NB4 (cell line): Measurements from ENCODE around the gene SCAPER.
"Not testable (repeated sequence)": the region's sequence is repeated elsewhere in the genome, so short reads cannot be mapped to it uniquely, and the experiment has no call there.

Experiments used
- DNase-seq: peaks from one replicate; pipeline ENCODE4 v3.0.0; 2010; ENCODE audit warnings: low read depth
- H3K4me3 ChIP-seq: one replicate; pipeline ENCODE4 v1.5.1; 2011; ENCODE audit warnings: mild to moderate bottlenecking, low read depth, low read length, moderate library complexity
- CTCF ChIP-seq: IDR thresholded peaks from one replicate; pipeline ENCODE4 v1.5.1; 2012; ENCODE audit warnings: low read depth, low read length
- MAX ChIP-seq: IDR thresholded peaks from 2 replicates; pipeline ENCODE4 v1.6.1; 2011; ENCODE audit warnings: low read depth, low read length
- MYC ChIP-seq: IDR thresholded peaks from 2 replicates; pipeline ENCODE4 v1.6.1; 2011; ENCODE audit warnings: low read depth, low read length
- POLR2A ChIP-seq: IDR thresholded peaks from 2 replicates; pipeline ENCODE4 v1.6.1; 2011; ENCODE audit warnings: mild to moderate bottlenecking; ENCODE audit not compliant: insufficient read length; ENCODE audit errors: extremely low read depth

SCAPER gene

GRCh38 chr15:76324066-76324465, 581.1 kb downstream of the SCAPER start:
- no peak for TF ChIP-seq POLR2A
- no peak for TF ChIP-seq MAX
- TF ChIP-seq CTCF = no peak
- no peak for TF ChIP-seq MYC
- DNase-seq = no peak
- H3K4me3 ChIP-seq = no peak overlapping the region

- no peak for DNase-seq
- H3K4me3 ChIP-seq = no peak overlapping the region
- no peak for TF ChIP-seq MYC
Observed at GRCh38 chr15:76321602-76322001, 583.5 kb downstream of the SCAPER start.

GRCh38 chr15:76321171-76321570, 584.0 kb downstream of the SCAPER start:
- H3K4me3 ChIP-seq = no peak overlapping the region
- TF ChIP-seq POLR2A = no peak
- TF ChIP-seq MAX = no peak
- TF ChIP-seq MYC = no peak
- TF ChIP-seq CTCF = no peak
- no peak for DNase-seq

- TF ChIP-seq POLR2A (no peak), CTCF (no peak), MAX (no peak), MYC (no peak)
Observed at GRCh38 chr15:76320012-76320411, 585.1 kb downstream of the SCAPER start.

GRCh38 chr15:76313731-76314130, 591.4 kb downstream of the SCAPER start:
- H3K4me3 ChIP-seq = no peak overlapping the region
- no peak for DNase-seq
- TF ChIP-seq CTCF = no peak
- TF ChIP-seq POLR2A = no peak
- no peak for TF ChIP-seq MAX
- no peak for TF ChIP-seq MYC

More at GRCh38 chr15:76320012-76320411, 585.1 kb downstream of the SCAPER start:
- DNase-seq = no peak
- H3K4me3 ChIP-seq = no peak overlapping the region

- not testable (repeated sequence) for H3K4me3 ChIP-seq, DNase-seq
Observed at GRCh38 chr15:76313175-76313567, 592.0 kb downstream of the SCAPER start.

GRCh38 chr15:76312540-76313174, 592.5 kb downstream of the SCAPER start:
- TF ChIP-seq MYC (no peak), CTCF (no peak), MAX (no peak), POLR2A (no peak)
- no peak overlapping the region for H3K4me3 ChIP-seq
- DNase-seq = no peak
